Tibial artery (tissue), 4 donors: Measurements from ENCODE around the gene ENHO.

Experiments
- DNase-seq, 2 donors: peaks; one replicate each; pipeline ENCODE4 v3.0.0-alpha.2; 2019
- H3K27ac ChIP-seq, 2 donors: fragments of 200-600 bp; sonication (generic) in 1 of 2; 1 replicate in 1 of 2; 2 replicates in 1 of 2; pipeline ENCODE4 v1.5.1; 2018 to 2019; ENCODE audit warnings: mild to moderate bottlenecking in 1 of 2
- H3K27me3 ChIP-seq, 2 donors: fragments of 200-600 bp; sonication (generic) in 1 of 2; one replicate each; pipeline versions ENCODE4 v1.5.1 to v1.6.0; 2016 to 2019
- H3K36me3 ChIP-seq, 3 donors: fragments of 200-600 bp; sonication (generic) in 2 of 3; one replicate each; pipeline ENCODE4 v1.5.1; 2016 to 2019; ENCODE audit warnings: mild to moderate bottlenecking in 2 of 3
- H3K4me1 ChIP-seq, 4 donors: fragments of 200-600 bp; sonication (generic) in 2 of 4; 1 replicate in 3 of 4; 2 replicates in 1 of 4; pipeline ENCODE4 v1.5.1; 2016 to 2019
- H3K4me3 ChIP-seq, 2 donors: fragments of 200-600 bp; sonication (generic) in 1 of 2; 1 replicate in 1 of 2; 2 replicates in 1 of 2; pipeline ENCODE4 v1.5.1; 2018 to 2019; ENCODE audit warnings: mild to moderate bottlenecking in 2 of 2
- H3K9me3 ChIP-seq, 3 donors: fragments of 200-600 bp; sonication (generic) in 1 of 3; one replicate each; pipeline ENCODE4 v1.5.1; 2016 to 2019
- CTCF ChIP-seq, 2 experiments: fragments of 200-600 bp in 1 of 2; fragments of 450-650 bp in 1 of 2; IDR thresholded peaks; one replicate each; pipeline ENCODE4 v1.5.1; 2017 to 2019; ENCODE audit warnings: antibody characterized with exemption in 2 of 2, mild to moderate bottlenecking in 1 of 2, moderate library complexity in 1 of 2
- intact Hi-C: fragments of 100-400 bp; cut with DNase I; formaldehyde crosslinking; loops from one replicate; pipeline ENCODE4 v1.15.0; 2023; ENCODE audit warnings: low total_unique reads

Gene ENHO

GRCh38 chr9:34558364-34558763, 35.6 kb upstream of the ENHO start:
- intact Hi-C loops: no loop called here
- no peak overlapping the region for H3K4me3 ChIP-seq
- peaks cover 0 to 78% of the 10 kb centered on the region in 2 donors for H3K27me3 ChIP-seq
- H3K9me3 ChIP-seq: peaks cover 0 to 4% (median 0%) of the 10 kb centered on the region in 3 donors
- H3K27ac ChIP-seq: no peak overlapping the region
- TF ChIP-seq CTCF (IDR thresholded peaks at IDR 0.05): no peak
- H3K36me3 ChIP-seq: no peaks in the 10 kb centered on the region
- DNase-seq: no peak
- peaks cover 0 to 13% (median 3%) of the 10 kb centered on the region in 4 donors for H3K4me1 ChIP-seq

- Histone ChIP-seq H3K4me3 (no peak overlapping the region), H3K36me3 (no peaks in the 10 kb centered on the region), H3K27me3 (peaks cover 0 to 81% of the 10 kb centered on the region in 2 donors), H3K27ac (no peak overlapping the region), H3K4me1 (peaks cover 0 to 13% (median 3%) of the 10 kb centered on the region in 4 donors), H3K9me3 (peaks cover 0 to 4% (median 0%) of the 10 kb centered on the region in 3 donors)
- intact Hi-C loops: no loop called here
- DNase-seq: no peak
- no peak for TF ChIP-seq CTCF (IDR thresholded peaks at IDR 0.05)
Observed at GRCh38 chr9:34557426-34558321, 34.9 kb upstream of the ENHO start.

- intact Hi-C loops: no loop called here
- Histone ChIP-seq H3K36me3 (no peaks in the 10 kb centered on the region), H3K4me1 (peaks cover 0 to 13% (median 3%) of the 10 kb centered on the region in 4 donors), H3K27me3 (peaks cover 0 to 77% of the 10 kb centered on the region in 2 donors), H3K4me3 (no peak overlapping the region), H3K9me3 (peaks cover 0 to under 1% (median 0%) of the 10 kb centered on the region in 3 donors), H3K27ac (no peak overlapping the region)
- no peak for DNase-seq
- TF ChIP-seq CTCF (IDR thresholded peaks at IDR 0.05): no peak
Observed at GRCh38 chr9:34556949-34557348, 34.2 kb upstream of the ENHO start.

- Histone ChIP-seq H3K27ac (no peak overlapping the region), H3K9me3 (no peaks in the 10 kb centered on the region), H3K4me3 (no peak overlapping the region), H3K36me3 (no peaks in the 10 kb centered on the region), H3K4me1 (peaks cover 0 to 13% (median 3%) of the 10 kb centered on the region in 4 donors), H3K27me3 (peaks cover 0 to 72% of the 10 kb centered on the region in 2 donors)
- intact Hi-C loops: no loop called here
- no peak for DNase-seq
- no peak for TF ChIP-seq CTCF (IDR thresholded peaks at IDR 0.05)
Observed at GRCh38 chr9:34555936-34556525, 33.2 kb upstream of the ENHO start.

- Histone ChIP-seq H3K36me3 (no peaks in the 10 kb centered on the region), H3K27me3 (peaks cover 0 to 67% of the 10 kb centered on the region in 2 donors), H3K27ac (no peak overlapping the region), H3K4me1 (peaks cover 0 to 10% (median 3%) of the 10 kb centered on the region in 4 donors), H3K9me3 (no peaks in the 10 kb centered on the region), H3K4me3 (no peak overlapping the region)
- no peak for DNase-seq
- no peak for TF ChIP-seq CTCF (IDR thresholded peaks at IDR 0.05)
- intact Hi-C loops: no loop called here
Observed at GRCh38 chr9:34555500-34555899, 32.7 kb upstream of the ENHO start.
